ENCODE measurements around the gene OR13C4.

OR13C4 gene

GRCh38 chr9:104503440-104503839 is 23.6 kb downstream of the OR13C4 start:
- TF ChIP-seq ZNF274 (IDR thresholded peaks at IDR 0.05; ENCODE audit: low read depth, low read length), result no peak
- H3K4me3 ChIP-seq (ENCODE audit: low read length), result no peak overlapping the region

DNA sequence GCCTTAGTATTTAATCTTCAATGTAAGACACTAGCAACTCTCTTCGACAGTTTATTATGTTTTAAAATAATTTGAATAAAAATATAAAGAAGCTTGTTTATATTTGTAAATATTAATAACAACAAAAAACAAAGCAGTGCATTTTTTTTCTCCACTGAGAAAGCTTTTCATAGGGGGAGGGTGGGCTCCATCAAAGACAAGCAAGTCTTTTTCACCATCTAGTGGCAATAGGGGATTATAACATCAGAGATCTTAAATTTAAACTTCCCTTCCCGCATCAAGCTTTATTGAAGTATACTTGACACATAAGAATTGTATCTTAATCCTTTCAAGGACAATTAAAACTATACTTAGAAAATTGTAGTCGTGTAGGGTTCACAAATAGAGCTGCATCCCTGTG is 32.2 kb downstream of the OR13C4 start:
- no peak for TF ChIP-seq ZNF274 (IDR thresholded peaks at IDR 0.05; ENCODE audit: low read depth, low read length)
- H3K4me3 ChIP-seq (ENCODE audit: low read length), result no peak overlapping the region

DNA sequence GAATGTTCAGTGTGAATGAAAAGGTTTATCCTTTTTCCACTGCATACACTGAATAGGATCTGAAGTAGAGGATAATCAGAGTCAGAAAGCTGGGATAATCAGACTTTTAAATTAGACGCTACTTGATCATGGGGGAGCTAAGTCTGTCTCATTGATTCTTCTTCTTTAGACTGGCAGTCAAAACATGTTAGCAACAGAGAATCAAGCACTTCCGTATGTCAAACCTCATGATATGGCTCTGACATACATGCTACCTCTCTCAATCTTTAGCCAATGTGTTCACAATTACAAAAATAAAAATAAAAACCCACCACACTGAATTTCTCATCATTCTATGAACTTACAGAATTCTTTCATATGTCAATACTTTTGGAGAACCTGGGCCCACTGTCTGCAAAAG is 42.0 kb downstream of the OR13C4 start:
- no peak for TF ChIP-seq ZNF274 (IDR thresholded peaks at IDR 0.05; ENCODE audit: low read depth, low read length)
- H3K4me3 ChIP-seq (ENCODE audit: low read length), result no peak overlapping the region

- no peak for TF ChIP-seq ZNF274 (IDR thresholded peaks at IDR 0.05; ENCODE audit: low read depth, low read length)
- H3K4me3 ChIP-seq (ENCODE audit: low read length), result no peak overlapping the region
These were observed 44.0 kb downstream of the OR13C4 start for GRCh38 chr9:104482921-104483570.

Data from GM08714 (cell line).